Brain microvascular endothelial cell (primary cell): ENCODE results near the gene PDE4DIP.
"Not testable (repeated sequence)": the region's sequence is repeated elsewhere in the genome, so short reads cannot be mapped to it uniquely, and the experiment has no call there.

ENCODE experiments used
- DNase-seq: peaks from one replicate; pipeline ENCODE4 v3.0.0-alpha.2; 2020
- H3K27ac ChIP-seq: fragments of 250-450 bp; sonication (Bioruptor Pico); 2 replicates; pipeline ENCODE4 v1.5.1; 2020; ENCODE audit warnings: mild to moderate bottlenecking, moderate library complexity
- H3K27me3 ChIP-seq: fragments of 250-450 bp; sonication (Bioruptor Pico); replicated peaks from 2 replicates; pipeline ENCODE4 v1.5.1; 2020; ENCODE audit warnings: mild to moderate bottlenecking
- H3K36me3 ChIP-seq: fragments of 250-450 bp; sonication (Bioruptor Pico); replicated peaks from 2 replicates; pipeline ENCODE4 v1.5.1; 2020; ENCODE audit warnings: mild to moderate bottlenecking
- H3K4me3 ChIP-seq: 2 replicates; pipeline ENCODE4 v1.5.1; 2011; ENCODE audit warnings: low read depth, mild to moderate bottlenecking, control low read depth, low read length, moderate library complexity
- in situ Hi-C: cut with HindIII; loops from 2 replicates; pipeline ENCODE4 v1.10.0; 2017; ENCODE audit warnings: low sequenced_read_pairs, low pct_ligation_motif_present

The PDE4DIP gene

DNA sequence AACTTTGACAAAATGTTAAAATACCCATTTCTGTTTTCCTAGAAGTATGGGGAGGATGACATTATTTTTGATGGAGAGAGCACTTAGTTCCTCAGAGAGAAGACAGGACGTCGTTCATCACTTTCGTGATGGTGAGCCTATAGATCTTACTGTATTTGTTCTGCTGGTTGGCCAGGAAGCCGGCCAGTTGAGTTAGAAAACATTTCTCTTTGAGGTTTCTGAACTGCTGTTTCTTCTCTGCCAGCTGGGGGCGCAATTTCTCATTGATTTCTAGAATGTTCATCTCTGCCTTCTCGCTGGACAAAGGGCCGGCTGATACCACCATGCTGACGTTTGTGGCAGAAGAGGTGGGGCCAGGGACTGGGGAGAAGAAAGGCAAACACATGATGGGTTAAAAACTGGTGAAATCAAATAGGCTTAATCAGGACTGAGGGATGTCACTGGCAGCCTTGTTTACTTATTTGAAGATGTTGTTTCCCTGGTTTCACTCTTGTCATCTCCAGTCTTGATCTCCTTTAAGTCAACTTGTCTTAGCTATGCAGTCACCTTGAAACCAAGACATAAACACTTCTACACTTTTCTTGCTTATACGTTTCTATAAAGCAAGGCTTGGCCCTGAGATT is 231.4 kb downstream of the PDE4DIP start:
- H3K27ac ChIP-seq, H3K4me3 ChIP-seq, H3K27me3 ChIP-seq, H3K36me3 ChIP-seq, DNase-seq, in situ Hi-C loops: not testable (repeated sequence)
